ENCODE data around the gene WNT4.

- no peak for TF ChIP-seq CTCF (IDR thresholded peaks at IDR 0.05 in 2 of 3, conservative IDR thresholded peaks at IDR 0.05 in 1 of 3; ENCODE audit: control insufficient read depth in 2 of 3, extremely low read depth in 1 of 3, insufficient read depth in 1 of 3, low read depth in 3 of 3, low read length in 3 of 3)
- TF ChIP-seq KDM1A (IDR thresholded peaks at IDR 0.05; ENCODE audit: borderline replicate concordance): no peak
- TF ChIP-seq MXI1 (IDR thresholded peaks at IDR 0.05; ENCODE audit: low read depth, low read length): no peak
- no peak for TF ChIP-seq MYB (IDR thresholded peaks at IDR 0.05; ENCODE audit: borderline replicate concordance, low read depth, low read length)
- no peak for TF ChIP-seq ZNF622 (IDR thresholded peaks at IDR 0.05)
- TF ChIP-seq NR2C2 (IDR thresholded peaks at IDR 0.05; ENCODE audit: borderline replicate concordance, control insufficient read depth, insufficient read length, low read depth): no peak
- TF ChIP-seq, protein P1, sequence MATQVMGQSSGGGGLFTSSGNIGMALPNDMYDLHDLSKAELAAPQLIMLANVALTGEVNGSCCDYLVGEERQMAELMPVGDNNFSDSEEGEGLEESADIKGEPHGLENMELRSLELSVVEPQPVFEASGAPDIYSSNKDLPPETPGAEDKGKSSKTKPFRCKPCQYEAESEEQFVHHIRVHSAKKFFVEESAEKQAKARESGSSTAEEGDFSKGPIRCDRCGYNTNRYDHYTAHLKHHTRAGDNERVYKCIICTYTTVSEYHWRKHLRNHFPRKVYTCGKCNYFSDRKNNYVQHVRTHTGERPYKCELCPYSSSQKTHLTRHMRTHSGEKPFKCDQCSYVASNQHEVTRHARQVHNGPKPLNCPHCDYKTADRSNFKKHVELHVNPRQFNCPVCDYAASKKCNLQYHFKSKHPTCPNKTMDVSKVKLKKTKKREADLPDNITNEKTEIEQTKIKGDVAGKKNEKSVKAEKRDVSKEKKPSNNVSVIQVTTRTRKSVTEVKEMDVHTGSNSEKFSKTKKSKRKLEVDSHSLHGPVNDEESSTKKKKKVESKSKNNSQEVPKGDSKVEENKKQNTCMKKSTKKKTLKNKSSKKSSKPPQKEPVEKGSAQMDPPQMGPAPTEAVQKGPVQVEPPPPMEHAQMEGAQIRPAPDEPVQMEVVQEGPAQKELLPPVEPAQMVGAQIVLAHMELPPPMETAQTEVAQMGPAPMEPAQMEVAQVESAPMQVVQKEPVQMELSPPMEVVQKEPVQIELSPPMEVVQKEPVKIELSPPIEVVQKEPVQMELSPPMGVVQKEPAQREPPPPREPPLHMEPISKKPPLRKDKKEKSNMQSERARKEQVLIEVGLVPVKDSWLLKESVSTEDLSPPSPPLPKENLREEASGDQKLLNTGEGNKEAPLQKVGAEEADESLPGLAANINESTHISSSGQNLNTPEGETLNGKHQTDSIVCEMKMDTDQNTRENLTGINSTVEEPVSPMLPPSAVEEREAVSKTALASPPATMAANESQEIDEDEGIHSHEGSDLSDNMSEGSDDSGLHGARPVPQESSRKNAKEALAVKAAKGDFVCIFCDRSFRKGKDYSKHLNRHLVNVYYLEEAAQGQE (IDR thresholded peaks at IDR 0.05; ENCODE audit: low read depth, low read length): no peak
- TF ChIP-seq RELA (IDR thresholded peaks at IDR 0.05; ENCODE audit: borderline replicate concordance, partially characterized antibody): no peak
- TF ChIP-seq BACH1 (IDR thresholded peaks at IDR 0.05; ENCODE audit: borderline replicate concordance): no peak
- no peak; the same call in 1 of the 2 replicates for TF ChIP-seq POLR2A (IDR thresholded peaks at IDR 0.05; ENCODE audit: low read depth, low read length)
- TF ChIP-seq RAD21 (IDR thresholded peaks at IDR 0.05; ENCODE audit: insufficient read depth, low read depth, low read length): no peak
- no peak for TF ChIP-seq FOXM1 (IDR thresholded peaks at IDR 0.05; ENCODE audit: low read depth, low read length)
These were observed 28.5 kb downstream of the WNT4 start for GRCh38 chr1:22114083-22115012.
